ENCODE measurements around the gene KITLG. TPM values are rescaled to one million over a fixed set of nuclear protein-coding genes. Genes with fewer than 3 reads are reported as not detected.

Gene KITLG
- total and polyA plus RNA-seq, 2 experiments from 2014 or later: 1.1 TPM

- Histone ChIP-seq H3K27me3 (no peaks in the 10 kb centered on the region), H3K36me3 (no peaks in the 10 kb centered on the region), H3K27ac (no peak overlapping the region), H3K4me1 (ENCODE audit: low read depth) (peaks cover 4% of the 10 kb centered on the region), H3K4me3 (no peak overlapping the region), H3K9me3 (ENCODE audit: low read depth) (no peaks in the 10 kb centered on the region)
- TF ChIP-seq CTCF (IDR thresholded peaks at IDR 0.05; ENCODE audit: low read depth, low read length): no peak
- peak in 1 of 2 donors; percentile 84 for DNase-seq (ENCODE audit: low read depth in 1 of 2, low spot score in 1 of 2)
These were observed 44.6 kb upstream of the KITLG start for GRCh38 chr12:88624911-88625310.

- Histone ChIP-seq H3K36me3 (no peaks in the 10 kb centered on the region), H3K9me3 (ENCODE audit: low read depth) (no peaks in the 10 kb centered on the region), H3K4me3 (no peak overlapping the region), H3K4me1 (ENCODE audit: low read depth) (peaks cover 4% of the 10 kb centered on the region), H3K27me3 (no peaks in the 10 kb centered on the region), H3K27ac (no peak overlapping the region)
- no peak for DNase-seq (ENCODE audit: low read depth in 1 of 2, low spot score in 1 of 2)
- TF ChIP-seq CTCF (IDR thresholded peaks at IDR 0.05; ENCODE audit: low read depth, low read length): no peak
These were observed 43.7 kb upstream of the KITLG start for GRCh38 chr12:88623777-88624548.

- DNase-seq (ENCODE audit: low read depth in 1 of 2, low spot score in 1 of 2): no peak
- no peaks in the 10 kb centered on the region for H3K36me3 ChIP-seq
- no peak overlapping the region for H3K27ac ChIP-seq
- no peaks in the 10 kb centered on the region for H3K4me1 ChIP-seq (ENCODE audit: low read depth)
- no peaks in the 10 kb centered on the region for H3K27me3 ChIP-seq
- no peak overlapping the region for H3K4me3 ChIP-seq
- TF ChIP-seq CTCF (IDR thresholded peaks at IDR 0.05; ENCODE audit: low read depth, low read length): no peak
- H3K9me3 ChIP-seq (ENCODE audit: low read depth): no peaks in the 10 kb centered on the region
These were observed 37.1 kb upstream of the KITLG start for GRCh38 chr12:88617352-88617751.

- no peak overlapping the region for H3K4me3 ChIP-seq
- H3K9me3 ChIP-seq (ENCODE audit: low read depth): no peaks in the 10 kb centered on the region
- no peaks in the 10 kb centered on the region for H3K36me3 ChIP-seq
- no peaks in the 10 kb centered on the region for H3K4me1 ChIP-seq (ENCODE audit: low read depth)
- no peak for DNase-seq (ENCODE audit: low read depth in 1 of 2, low spot score in 1 of 2)
- H3K27me3 ChIP-seq: no peaks in the 10 kb centered on the region
- H3K27ac ChIP-seq: no peak overlapping the region
- no peak for TF ChIP-seq CTCF (IDR thresholded peaks at IDR 0.05; ENCODE audit: low read depth, low read length)
These were observed 35.2 kb upstream of the KITLG start for GRCh38 chr12:88615490-88615889.

GRCh38 chr12:88604646-88605045 is 24.4 kb upstream of the KITLG start:
- Histone ChIP-seq H3K4me3 (no peak overlapping the region), H3K9me3 (ENCODE audit: low read depth) (no peaks in the 10 kb centered on the region), H3K36me3 (no peaks in the 10 kb centered on the region), H3K4me1 (ENCODE audit: low read depth) (no peaks in the 10 kb centered on the region), H3K27me3 (no peaks in the 10 kb centered on the region), H3K27ac (no peak overlapping the region)
- no peak for TF ChIP-seq CTCF (IDR thresholded peaks at IDR 0.05; ENCODE audit: low read depth, low read length)
- DNase-seq (ENCODE audit: low read depth in 1 of 2, low spot score in 1 of 2): no peak
